Measurements from ENCODE around the gene DNAJC17. TPM values are rescaled to one million over a fixed set of nuclear protein-coding genes. Genes with fewer than 3 reads are reported as not detected.
A peak's percentile ranks its signal among the peaks of the same experiment; 100 is the strongest.

The DNAJC17 gene
- total RNA-seq, 1 donor from 2014 or later, result 49.3 TPM

DNA sequence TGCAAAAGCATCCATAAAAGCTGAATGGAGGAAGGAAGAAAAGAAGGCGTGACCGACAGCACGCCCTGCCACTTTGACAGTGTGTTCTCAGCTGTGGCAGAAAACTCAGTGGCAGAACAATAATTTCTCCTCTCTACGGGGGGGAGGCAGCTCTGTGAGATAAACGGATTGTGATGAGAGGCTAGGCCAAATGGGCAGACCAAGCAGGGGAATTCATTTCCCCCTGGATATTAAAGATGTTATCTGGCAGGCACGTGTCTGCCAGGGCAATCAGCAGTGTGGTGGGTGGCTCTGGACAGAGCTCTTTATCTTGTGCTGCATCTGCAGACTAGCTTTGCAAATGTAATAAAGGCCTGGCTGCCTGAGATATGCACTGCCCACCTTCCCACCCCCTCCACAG, 50.3 kb downstream of the DNAJC17 start:
- H3K4me1 Mint-ChIP-seq, result peaks cover 28% of the 10 kb centered on the region
- H3K9me3 Mint-ChIP-seq, result no peaks in the 10 kb centered on the region
- Histone ChIP-seq H3F3A (ENCODE audit: low read depth) (peaks cover 10% of the 10 kb centered on the region), H3K79me2 (ENCODE audit: low read depth) (peaks cover 22% of the 10 kb centered on the region), H2AFZ (replicated peaks) (no peak overlapping the region), H3K4me2 (no peak overlapping the region), H4K20me1 (ENCODE audit: low read depth) (no peaks in the 10 kb centered on the region), H3K27ac (no peak overlapping the region), H3K4me3 (no peak overlapping the region), H3K4me1 (peaks cover 4% of the 10 kb centered on the region), H3K9me3 (ENCODE audit: low read depth) (no peaks in the 10 kb centered on the region), H3K9ac (no peak overlapping the region), H3K36me3 (no peaks in the 10 kb centered on the region), H3K27me3 (no peaks in the 10 kb centered on the region)
- no peak for DNase-seq (ENCODE audit: low spot score)
- no peaks in the 10 kb centered on the region for H3K36me3 Mint-ChIP-seq
- H3K4me3 Mint-ChIP-seq, result peak overlapping the region; percentile 39
- peak overlapping the region; percentile 84 for H3K27ac Mint-ChIP-seq
- H3K27me3 Mint-ChIP-seq (ENCODE audit: insufficient read depth, low read depth), result no peaks in the 10 kb centered on the region
- no peak for TF ChIP-seq EZH2 (IDR thresholded peaks at IDR 0.05)
- no peak for TF ChIP-seq EZH2phosphoT487 (IDR thresholded peaks at IDR 0.05)
- TF ChIP-seq CTCF (IDR thresholded peaks at IDR 0.05), result no peak

DNA sequence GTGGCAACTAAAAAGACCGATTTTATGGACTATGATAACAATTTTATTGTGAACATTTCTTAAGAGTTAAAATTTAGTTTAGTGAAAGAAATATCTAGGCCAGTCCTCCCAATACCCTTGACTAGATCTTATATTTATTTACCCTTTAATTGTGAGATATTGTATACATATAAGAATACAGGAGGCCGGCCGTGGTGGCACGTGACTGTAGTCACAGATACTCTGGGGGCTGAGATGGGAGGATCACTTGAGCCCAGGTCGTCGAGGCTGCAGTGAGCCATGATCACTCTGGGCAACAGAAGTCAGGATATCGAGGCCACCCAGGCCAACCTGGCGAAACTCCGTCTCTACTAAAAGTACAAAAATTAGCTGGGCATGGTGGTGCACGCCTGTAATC, 51.5 kb downstream of the DNAJC17 start:
- H3K4me1 ChIP-seq, result peaks cover 4% of the 10 kb centered on the region
- Mint-ChIP-seq H3K4me3 (peak overlapping the region; percentile 92), H3K27ac (peak overlapping the region; percentile 86), H3K27me3 (ENCODE audit: insufficient read depth, low read depth) (peaks cover 3% of the 10 kb centered on the region), H3K9me3 (no peaks in the 10 kb centered on the region), H3K36me3 (no peaks in the 10 kb centered on the region), H3K4me1 (peaks cover 28% of the 10 kb centered on the region)
- H3K9ac ChIP-seq, result no peak overlapping the region
- H3F3A ChIP-seq (ENCODE audit: low read depth), result peaks cover 10% of the 10 kb centered on the region
- H3K9me3 ChIP-seq (ENCODE audit: low read depth), result no peaks in the 10 kb centered on the region
- no peaks in the 10 kb centered on the region for H4K20me1 ChIP-seq (ENCODE audit: low read depth)
- peak overlapping the region; percentile 80 for H3K27ac ChIP-seq
- peak overlapping the region; percentile 85 for H3K4me3 ChIP-seq
- H3K4me2 ChIP-seq, result peak overlapping the region; percentile 85
- peak overlapping the region; percentile 87 for H2AFZ ChIP-seq (replicated peaks)
- TF ChIP-seq CTCF (IDR thresholded peaks at IDR 0.05) (no peak), EZH2phosphoT487 (IDR thresholded peaks at IDR 0.05) (no peak), EZH2 (IDR thresholded peaks at IDR 0.05) (no peak)
- H3K36me3 ChIP-seq, result peaks cover 2% of the 10 kb centered on the region
- DNase-seq (ENCODE audit: low spot score), result no peak
- H3K27me3 ChIP-seq, result no peaks in the 10 kb centered on the region
- H3K79me2 ChIP-seq (ENCODE audit: low read depth), result peaks cover 22% of the 10 kb centered on the region

DNA sequence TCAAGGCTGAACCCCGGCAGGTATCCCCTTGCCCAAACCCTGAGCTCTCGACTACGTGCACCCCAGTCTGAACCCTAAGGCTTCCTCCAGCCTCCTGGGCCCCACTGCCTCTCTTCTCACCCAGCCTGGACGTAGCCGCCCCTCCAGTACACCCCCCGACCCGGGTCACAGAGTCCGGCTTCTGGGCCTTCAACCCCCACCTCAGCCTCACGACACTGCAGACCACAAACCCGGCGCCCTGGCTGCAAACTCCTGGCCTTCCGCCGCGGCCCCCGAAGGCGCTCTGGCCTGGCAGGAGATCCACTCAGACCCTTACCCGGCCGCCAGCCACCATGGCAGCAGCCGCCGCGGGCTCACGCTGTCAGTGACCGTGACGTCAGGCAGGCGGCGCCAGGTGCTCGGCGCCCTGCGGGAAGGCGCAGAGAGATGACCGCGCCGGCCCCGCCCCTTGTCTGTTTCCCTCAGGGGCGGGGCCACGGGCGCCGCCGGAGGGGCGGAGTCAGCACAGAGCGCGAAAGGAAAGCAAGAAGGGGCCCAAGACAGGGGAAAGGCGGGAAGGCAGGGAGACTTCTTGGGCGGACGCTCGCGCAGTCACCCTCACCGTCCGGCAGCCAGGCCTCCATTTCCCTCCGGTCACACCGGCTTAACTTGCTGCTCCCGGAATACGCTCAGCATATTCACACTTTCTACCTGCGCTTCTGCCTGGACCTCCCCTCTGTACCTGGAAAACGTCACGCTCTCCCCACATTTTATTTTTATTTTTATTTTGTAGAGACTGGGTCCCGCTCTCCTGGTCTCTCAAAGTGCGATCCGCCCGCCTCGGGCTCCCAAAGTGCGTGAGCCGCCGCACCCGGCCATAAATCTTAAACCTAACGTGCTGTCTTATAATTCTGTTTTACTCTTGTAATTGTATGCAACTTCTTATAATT, 52.1 kb downstream of the DNAJC17 start, which contains the start of gene RMDN3:
Gene RMDN3 (minus strand): TSS at position 372 of the 929 bp plus-strand sequence. CDS start 471 bp downstream, outside the sequence.
- Histone ChIP-seq H3K27ac (peak within 1 kb of the TSS; percentile 80), H4K20me1 (ENCODE audit: low read depth) (no peaks in the 10 kb centered on the region), H3K4me1 (peaks cover 4% of the 10 kb centered on the region), H3K9me3 (ENCODE audit: low read depth) (no peaks in the 10 kb centered on the region), H3F3A (ENCODE audit: low read depth) (peaks cover 10% of the 10 kb centered on the region), H3K4me3 (peak within 1 kb of the TSS; percentile 85), H3K36me3 (peaks cover 2% of the 10 kb centered on the region), H3K4me2 (peak within 1 kb of the TSS; percentile 85), H3K27me3 (no peaks in the 10 kb centered on the region), H2AFZ (replicated peaks) (peak within 1 kb of the TSS; percentile 87), H3K79me2 (ENCODE audit: low read depth) (peaks cover 22% of the 10 kb centered on the region), H3K9ac (peak within 1 kb of the TSS; percentile 80)
- Mint-ChIP-seq H3K36me3 (no peaks in the 10 kb centered on the region), H3K9me3 (no peaks in the 10 kb centered on the region), H3K4me3 (peak within 1 kb of the TSS; percentile 92), H3K27me3 (ENCODE audit: insufficient read depth, low read depth) (peaks cover 3% of the 10 kb centered on the region), H3K27ac (peak within 1 kb of the TSS; percentile 86), H3K4me1 (peaks cover 28% of the 10 kb centered on the region)
- peak; percentile 98 for DNase-seq (ENCODE audit: low spot score)
- TF ChIP-seq CTCF (IDR thresholded peaks at IDR 0.05) (no peak), EZH2phosphoT487 (IDR thresholded peaks at IDR 0.05) (no peak), EZH2 (IDR thresholded peaks at IDR 0.05) (no peak)

Data from neural progenitor cell (in vitro differentiated cells).